ENCODE results near the gene USP54.
A peak's percentile ranks its signal among the peaks of the same experiment; 100 is the strongest.

USP54 gene

DNA sequence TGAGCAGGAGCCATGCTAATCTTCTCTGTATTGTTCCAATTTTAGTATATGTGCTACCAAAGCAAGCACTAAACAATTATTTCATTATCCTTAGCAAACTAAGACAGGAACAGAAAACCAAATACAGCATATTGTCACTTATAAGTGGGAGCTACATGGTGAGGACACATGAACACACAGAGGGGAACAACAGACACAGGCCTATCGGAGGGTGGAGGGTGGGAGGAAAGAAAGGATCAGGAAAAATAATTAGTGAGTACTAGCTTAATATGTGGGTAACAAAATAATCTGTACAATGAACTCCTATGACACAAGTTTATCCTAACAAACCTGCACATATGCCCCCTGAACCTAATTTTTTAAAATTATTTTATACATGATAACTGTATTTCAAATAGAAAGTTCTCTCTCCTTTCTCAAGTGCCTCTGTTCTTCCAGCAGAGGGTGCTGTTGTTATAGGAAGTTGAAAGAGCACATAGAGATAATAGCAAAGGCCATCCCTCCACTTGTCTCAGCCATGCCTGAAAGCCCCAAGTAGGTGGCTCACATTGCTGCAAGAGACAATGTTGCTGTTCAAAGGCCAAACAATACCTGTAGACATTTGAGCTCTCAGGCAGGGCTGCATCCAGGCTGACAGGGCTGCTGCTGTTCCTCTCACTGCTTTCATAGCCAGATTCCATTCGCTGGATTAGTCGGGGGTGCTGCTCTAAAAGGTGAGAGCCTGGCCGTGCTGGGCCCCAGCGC, 61.9 kb downstream of the USP54 start:
- DNase-seq (ENCODE audit: low spot score): peak; percentile 82

- no peak for DNase-seq (ENCODE audit: low spot score)
Measured at GRCh38 chr10:73522263-73522662, 68.9 kb downstream of the USP54 start.

DNA sequence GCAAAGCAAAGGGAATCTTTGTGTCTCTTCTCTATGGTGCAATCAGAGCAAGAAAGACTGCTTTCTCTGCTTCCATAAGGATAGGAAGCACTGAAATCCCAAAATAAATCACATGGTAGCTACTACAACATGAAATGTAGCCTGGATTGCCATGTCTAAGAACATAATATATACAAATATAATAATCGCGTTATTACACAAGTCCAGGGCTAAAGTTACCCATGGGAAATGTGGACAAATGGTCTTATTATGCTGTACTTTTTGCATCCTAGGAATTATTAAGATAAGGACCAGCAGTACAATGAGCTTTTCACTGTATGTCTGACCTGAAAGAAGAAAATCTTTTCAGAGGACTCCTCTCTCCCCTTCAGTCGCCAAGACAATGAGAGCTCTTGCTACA, 71.8 kb downstream of the USP54 start:
- no peak for DNase-seq (ENCODE audit: low spot score)

GRCh38 chr10:73517166-73517888, 73.8 kb downstream of the USP54 start:
- DNase-seq (ENCODE audit: low spot score): no peak

DNA sequence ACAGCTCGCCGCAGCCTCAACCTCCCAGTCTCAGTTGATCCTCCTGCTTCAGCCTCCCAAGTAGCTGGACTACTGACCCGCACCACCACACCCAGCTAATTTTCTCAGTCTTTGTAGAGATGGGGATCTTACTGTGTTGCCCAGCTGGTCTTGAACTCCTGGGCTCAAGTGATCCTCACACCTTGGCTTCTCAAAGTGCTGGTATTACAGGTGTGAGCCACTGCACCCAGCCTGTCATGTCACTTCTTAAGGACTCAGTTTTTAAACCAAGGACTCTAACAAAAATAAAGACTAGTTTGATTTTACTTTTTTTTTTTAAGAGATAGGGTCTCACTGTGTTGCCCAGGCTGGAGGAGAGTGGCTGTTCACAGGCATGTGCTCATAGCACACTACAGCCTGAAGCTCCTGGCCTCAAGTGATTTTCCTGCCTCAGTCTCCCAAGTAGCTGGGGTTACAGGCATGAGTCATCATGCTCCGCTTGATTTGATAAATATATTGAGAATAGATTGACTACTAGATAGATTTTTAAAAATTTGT, 78.9 kb downstream of the USP54 start:
- no peak for DNase-seq (ENCODE audit: low spot score)

GRCh38 chr10:73509695-73510094, 81.4 kb downstream of the USP54 start:
- DNase-seq (ENCODE audit: low spot score): no peak

GRCh38 chr10:73506491-73506890, 84.7 kb downstream of the USP54 start:
- DNase-seq (ENCODE audit: low spot score): no peak

- DNase-seq (ENCODE audit: low spot score): no peak
Measured at GRCh38 chr10:73506074-73506473, 85.1 kb downstream of the USP54 start.

DNA sequence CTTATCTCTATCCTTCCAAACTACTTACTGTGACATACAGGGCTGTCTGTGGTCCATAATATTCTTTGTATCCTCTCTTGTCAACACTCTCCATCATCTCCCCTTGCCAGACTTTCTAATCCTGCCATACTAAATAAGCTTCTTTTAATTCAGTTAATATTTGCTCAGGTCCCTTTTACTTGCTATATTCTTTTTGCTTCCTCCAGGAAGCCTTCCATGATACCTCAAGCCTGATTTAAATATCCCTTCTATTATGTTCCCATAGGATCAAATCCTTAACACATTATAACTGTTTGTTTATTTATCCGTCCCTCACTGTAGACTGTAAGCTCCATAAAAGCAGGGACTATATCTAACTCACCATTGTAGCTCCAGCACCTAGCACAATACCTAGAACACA, 88.1 kb downstream of the USP54 start:
- no peak for DNase-seq (ENCODE audit: low spot score)

DNA sequence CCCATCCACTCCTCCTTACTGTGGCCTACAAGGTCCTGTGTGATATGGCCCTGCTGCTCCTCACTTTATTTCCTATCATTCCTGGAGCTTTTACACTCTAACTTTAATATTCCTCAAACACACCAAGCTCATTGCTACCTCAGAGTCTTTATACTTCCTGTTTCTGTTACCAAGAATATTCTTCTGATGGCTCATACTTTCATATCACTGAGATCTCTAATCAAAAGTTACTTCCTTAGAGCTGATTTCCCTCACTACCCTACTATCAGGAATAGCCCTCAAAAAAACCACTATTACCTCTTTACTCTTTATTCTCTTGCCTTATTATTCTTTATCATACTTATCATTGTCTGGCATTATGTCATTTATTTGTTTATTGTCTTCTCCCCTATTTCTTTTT, 89.5 kb downstream of the USP54 start:
- DNase-seq (ENCODE audit: low spot score): no peak

GRCh38 chr10:73497623-73498022, 93.5 kb downstream of the USP54 start:
- no peak for DNase-seq (ENCODE audit: low spot score)

DNA sequence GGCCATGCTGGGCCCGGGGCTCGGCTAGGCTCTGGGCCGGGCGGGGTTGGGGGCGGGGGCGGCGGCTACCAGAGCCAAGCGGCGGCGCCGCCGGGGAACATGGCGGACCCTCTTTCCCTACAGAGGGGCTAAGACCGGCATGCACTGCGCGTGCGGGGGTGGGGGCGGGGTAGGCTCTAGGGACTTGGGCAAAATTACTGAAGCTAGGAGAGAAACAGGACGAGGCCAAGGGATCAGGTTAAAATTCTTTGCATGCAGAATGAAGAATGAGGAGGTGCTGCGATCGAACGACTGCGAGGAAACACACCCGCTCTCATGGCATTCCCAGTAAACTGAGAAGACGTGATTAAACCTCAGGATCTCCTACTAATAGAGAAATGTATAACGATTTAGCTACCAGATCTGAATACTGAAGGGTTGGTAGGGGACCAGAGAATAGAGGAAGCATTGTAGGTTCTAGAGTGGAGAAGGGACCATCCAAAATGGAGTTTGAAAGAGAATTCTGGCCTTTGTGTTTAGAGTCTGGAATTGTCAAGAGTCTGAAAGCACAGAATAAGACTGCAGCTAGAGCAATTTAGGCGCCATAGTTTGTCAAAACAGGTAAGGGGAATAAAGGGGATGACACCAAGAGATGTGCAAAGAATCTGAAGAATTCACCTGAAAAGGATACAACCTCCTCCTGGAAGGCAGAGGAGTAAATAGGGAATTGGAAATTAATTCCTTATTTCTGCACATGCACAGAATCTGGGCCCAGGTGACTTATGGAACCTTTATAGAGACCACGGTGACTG, 95.1 kb downstream of the USP54 start, which contains the start of gene PPP3CB:
TSS of gene PPP3CB (minus strand) at position 141 of the 791 bp plus-strand sequence. CDS start at position 6, 135 bp downstream.
- peak; percentile 89 for DNase-seq (ENCODE audit: low spot score)

DNA sequence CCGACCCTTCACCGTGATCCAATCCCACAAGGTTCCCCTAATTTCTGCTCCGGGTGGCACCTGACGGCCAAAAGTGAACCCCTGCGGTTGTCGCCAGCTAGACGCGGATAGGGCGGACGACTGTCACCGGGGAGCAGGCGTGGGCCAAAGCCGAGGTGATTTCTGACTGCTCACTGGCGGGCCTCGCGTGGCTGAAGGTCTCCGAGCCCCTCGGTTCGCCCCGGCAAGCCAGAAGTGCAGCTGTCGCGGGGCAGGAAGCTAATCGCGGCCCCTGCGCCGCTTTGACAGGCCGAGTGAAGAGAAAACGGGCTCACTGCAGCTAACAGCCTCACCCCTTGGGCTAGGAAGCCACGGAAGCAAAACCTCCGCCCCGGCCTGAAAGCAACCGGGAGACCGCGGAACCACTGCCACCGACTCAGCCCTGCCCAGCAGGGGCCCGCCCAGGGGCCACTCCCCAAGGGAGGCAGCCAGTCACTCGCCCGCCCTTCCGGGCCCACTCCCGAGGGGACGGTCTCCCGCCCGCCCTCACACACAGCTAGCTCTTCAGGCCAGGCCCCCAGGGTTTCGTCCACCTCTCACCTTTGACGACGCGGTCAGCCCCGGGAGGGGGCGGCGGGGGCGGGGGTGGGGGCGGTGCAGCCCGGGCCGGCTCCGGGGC, 95.8 kb downstream of the USP54 start:
- DNase-seq (ENCODE audit: low spot score): peak; percentile 79

DNA sequence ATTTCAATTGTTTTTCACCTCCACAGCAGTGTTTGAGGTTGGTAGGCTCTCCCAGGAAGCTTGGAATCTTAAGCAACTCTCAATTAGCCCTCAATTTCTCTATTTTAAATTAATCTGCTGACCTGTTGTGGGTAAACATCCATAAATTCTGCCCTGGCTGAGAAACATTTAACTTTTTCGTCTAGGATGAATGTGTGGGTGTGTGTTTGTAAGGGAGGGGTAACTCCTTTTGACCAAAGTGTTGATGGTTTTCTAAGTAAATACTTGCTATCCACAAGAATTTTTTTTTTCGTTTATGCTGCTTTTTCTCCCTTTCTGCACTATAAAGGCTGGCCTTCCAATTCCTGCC, 96.3 kb downstream of the USP54 start:
- DNase-seq (ENCODE audit: low spot score): no peak

DNA sequence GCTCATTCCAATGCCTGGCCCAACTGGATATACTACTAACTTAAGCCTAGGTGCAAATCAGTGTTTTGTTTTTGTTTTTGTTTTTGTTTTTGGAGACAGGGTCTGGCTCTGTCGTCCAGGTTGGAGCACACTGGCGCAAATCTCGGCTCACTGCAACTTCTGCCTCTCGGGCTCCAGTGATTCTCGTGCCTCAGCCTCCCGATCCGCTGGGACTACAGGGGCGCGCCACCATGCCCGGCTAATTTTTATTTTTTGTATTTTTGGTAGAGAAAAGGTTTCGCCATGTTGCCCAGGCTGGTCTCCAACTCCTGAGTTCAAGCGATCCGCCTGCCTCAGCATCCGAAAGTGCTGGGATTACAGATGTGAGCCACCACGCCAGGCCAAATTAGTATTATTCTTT, 96.9 kb downstream of the USP54 start:
- DNase-seq (ENCODE audit: low spot score): no peak

DNA sequence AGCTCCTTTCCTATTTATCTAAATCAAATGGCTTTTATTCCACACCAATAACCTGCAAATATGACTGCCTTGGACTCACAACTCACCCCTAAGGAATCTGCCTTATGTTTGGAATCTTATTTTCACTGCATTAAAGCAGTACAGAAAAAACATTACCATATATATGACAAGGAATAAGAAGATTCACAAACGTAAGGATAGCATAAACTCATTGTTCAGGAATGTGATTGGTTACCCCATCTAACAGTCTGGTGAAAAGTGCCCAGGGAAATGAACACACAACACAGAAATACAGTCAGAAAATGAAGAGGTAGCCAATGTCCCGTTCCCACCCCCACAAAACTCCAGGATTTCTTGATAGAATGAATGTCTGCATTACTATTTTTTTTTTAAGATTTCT, 97.4 kb downstream of the USP54 start:
- DNase-seq (ENCODE audit: low spot score): no peak

- no peak for DNase-seq (ENCODE audit: low spot score)
Measured at GRCh38 chr10:73486601-73487000, 104.5 kb downstream of the USP54 start.

GRCh38 chr10:73485320-73485719, 105.8 kb downstream of the USP54 start:
- DNase-seq (ENCODE audit: low spot score): no peak

DNA sequence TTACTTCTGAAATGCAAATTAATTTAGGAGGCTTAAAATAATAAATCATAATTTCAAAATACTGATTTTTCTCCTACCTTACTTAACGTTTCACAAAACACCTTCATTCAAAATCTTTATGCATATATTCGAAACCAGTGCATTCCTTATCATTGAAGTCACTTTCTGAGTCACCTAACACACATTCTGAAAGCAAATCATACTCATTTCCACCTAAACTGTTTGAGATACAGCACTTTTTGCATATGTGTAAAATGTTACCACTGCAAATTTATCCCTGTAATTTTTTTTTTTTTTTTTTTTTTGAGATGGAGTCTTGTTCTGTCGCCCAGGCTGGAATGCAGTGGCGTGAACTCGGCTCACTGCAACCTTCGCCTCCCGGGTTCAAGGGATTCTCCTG, 111.0 kb downstream of the USP54 start:
- no peak for DNase-seq (ENCODE audit: low spot score)

DNA sequence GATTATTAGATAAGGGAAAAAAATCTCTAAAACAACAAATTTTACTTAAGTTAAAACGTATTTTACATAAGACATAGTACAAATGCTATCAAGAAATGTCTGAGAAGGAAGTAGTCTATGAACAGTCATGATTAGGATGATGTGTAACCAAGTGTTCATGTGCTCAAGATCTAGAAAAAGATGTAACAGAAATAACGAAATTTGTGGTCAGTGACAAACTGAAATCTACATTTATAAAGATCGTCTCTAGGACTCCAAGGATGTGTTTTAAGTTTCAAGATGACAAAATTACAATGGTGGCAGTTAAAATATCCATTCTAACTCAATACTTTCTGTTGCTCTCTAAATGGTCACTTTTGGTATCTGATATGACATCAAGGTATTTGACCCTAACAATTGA, 112.5 kb downstream of the USP54 start:
- no peak for DNase-seq (ENCODE audit: low spot score)

GRCh38 chr10:73471226-73471625, 119.9 kb downstream of the USP54 start:
- DNase-seq (ENCODE audit: low spot score): no peak

GRCh38 chr10:73469579-73469978, 121.6 kb downstream of the USP54 start:
- DNase-seq (ENCODE audit: low spot score): no peak

Measured in globus pallidus (tissue), 1 donor.